Tibial artery (tissue), 4 donors: ENCODE data around the gene ADGRV1.

Experiments used
- DNase-seq, 2 donors: peaks; one replicate each; pipeline ENCODE4 v3.0.0-alpha.2; 2019
- H3K27ac ChIP-seq, 2 donors: fragments of 200-600 bp; sonication (generic) in 1 of 2; 1 replicate in 1 of 2; 2 replicates in 1 of 2; pipeline ENCODE4 v1.5.1; 2018 to 2019; ENCODE audit warnings: mild to moderate bottlenecking in 1 of 2
- H3K27me3 ChIP-seq, 2 donors: fragments of 200-600 bp; sonication (generic) in 1 of 2; one replicate each; pipeline versions ENCODE4 v1.5.1 to v1.6.0; 2016 to 2019
- H3K36me3 ChIP-seq, 3 donors: fragments of 200-600 bp; sonication (generic) in 2 of 3; one replicate each; pipeline ENCODE4 v1.5.1; 2016 to 2019; ENCODE audit warnings: mild to moderate bottlenecking in 2 of 3
- H3K4me1 ChIP-seq, 4 donors: fragments of 200-600 bp; sonication (generic) in 2 of 4; 1 replicate in 3 of 4; 2 replicates in 1 of 4; pipeline ENCODE4 v1.5.1; 2016 to 2019
- H3K4me3 ChIP-seq, 2 donors: fragments of 200-600 bp; sonication (generic) in 1 of 2; 1 replicate in 1 of 2; 2 replicates in 1 of 2; pipeline ENCODE4 v1.5.1; 2018 to 2019; ENCODE audit warnings: mild to moderate bottlenecking in 2 of 2
- H3K9me3 ChIP-seq, 3 donors: fragments of 200-600 bp; sonication (generic) in 1 of 3; one replicate each; pipeline ENCODE4 v1.5.1; 2016 to 2019
- CTCF ChIP-seq, 2 experiments: fragments of 200-600 bp in 1 of 2; fragments of 450-650 bp in 1 of 2; IDR thresholded peaks; one replicate each; pipeline ENCODE4 v1.5.1; 2017 to 2019; ENCODE audit warnings: antibody characterized with exemption in 2 of 2, mild to moderate bottlenecking in 1 of 2, moderate library complexity in 1 of 2
- intact Hi-C: fragments of 100-400 bp; cut with DNase I; formaldehyde crosslinking; loops from one replicate; pipeline ENCODE4 v1.15.0; 2023; ENCODE audit warnings: low total_unique reads

Gene ADGRV1

GRCh38 chr5:91111473-91112238 is 553.1 kb downstream of the ADGRV1 start:
- Histone ChIP-seq H3K4me3 (no peak overlapping the region), H3K36me3 (no peaks in the 10 kb centered on the region), H3K27me3 (no peaks in the 10 kb centered on the region), H3K27ac (peak overlapping the region in 1 of 2 donors; percentile 39), H3K4me1 (peaks cover 0 to 27% (median 11%) of the 10 kb centered on the region in 4 donors), H3K9me3 (no peaks in the 10 kb centered on the region)
- TF ChIP-seq CTCF (IDR thresholded peaks at IDR 0.05): no peak
- intact Hi-C loops: no loop called here
- DNase-seq: no peak

GRCh38 chr5:91114658-91115057 is 556.1 kb downstream of the ADGRV1 start:
- intact Hi-C loops: no loop called here
- Histone ChIP-seq H3K27ac (peak overlapping the region in 1 of 2 donors; percentile 10), H3K27me3 (no peaks in the 10 kb centered on the region), H3K4me1 (peaks cover 0 to 41% (median 17%) of the 10 kb centered on the region in 4 donors), H3K36me3 (no peaks in the 10 kb centered on the region), H3K9me3 (no peaks in the 10 kb centered on the region), H3K4me3 (no peak overlapping the region)
- DNase-seq: no peak
- TF ChIP-seq CTCF (IDR thresholded peaks at IDR 0.05): no peak

- H3K36me3 ChIP-seq: no peaks in the 10 kb centered on the region
- no peak overlapping the region for H3K4me3 ChIP-seq
- no peak for DNase-seq
- TF ChIP-seq CTCF (IDR thresholded peaks at IDR 0.05): no peak
- intact Hi-C loops: no loop called here
- no peaks in the 10 kb centered on the region for H3K9me3 ChIP-seq
- H3K4me1 ChIP-seq: peaks cover 0 to 61% (median 38%) of the 10 kb centered on the region in 4 donors
- H3K27ac ChIP-seq: peak overlapping the region in 1 of 2 donors; percentile 41
- no peaks in the 10 kb centered on the region for H3K27me3 ChIP-seq
These were observed 559.8 kb downstream of the ADGRV1 start for GRCh38 chr5:91118354-91118753.

- peaks cover 0 to 66% (median 42%) of the 10 kb centered on the region in 4 donors for H3K4me1 ChIP-seq
- H3K9me3 ChIP-seq: no peaks in the 10 kb centered on the region
- no peaks in the 10 kb centered on the region for H3K36me3 ChIP-seq
- peak overlapping the region in 1 of 2 donors; percentile 41 for H3K27ac ChIP-seq
- H3K27me3 ChIP-seq: no peaks in the 10 kb centered on the region
- intact Hi-C loops: no loop called here
- no peak overlapping the region for H3K4me3 ChIP-seq
- TF ChIP-seq CTCF (IDR thresholded peaks at IDR 0.05): no peak
- DNase-seq: no peak
These were observed 560.2 kb downstream of the ADGRV1 start for GRCh38 chr5:91118796-91119195.

DNA sequence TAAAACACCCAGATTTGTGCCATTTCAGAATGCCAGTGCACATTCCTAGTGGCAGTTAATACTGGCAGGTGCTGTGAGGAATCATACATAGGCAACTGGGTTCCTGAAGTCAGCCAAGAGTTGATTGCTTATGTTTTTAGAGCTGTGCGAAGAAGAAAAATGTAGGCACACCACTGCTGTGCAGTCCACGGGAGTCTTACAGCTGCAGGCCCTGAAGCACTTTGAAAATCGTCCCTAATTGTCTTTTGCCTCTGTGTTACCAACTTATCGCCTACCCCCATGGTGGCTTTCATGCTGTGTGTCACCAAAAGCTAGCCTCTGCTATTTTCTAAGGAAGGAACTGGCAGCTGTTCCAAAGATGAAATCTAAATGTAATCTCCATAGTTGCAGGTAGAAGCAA is 560.6 kb downstream of the ADGRV1 start:
- intact Hi-C loops: no loop called here
- no peak for TF ChIP-seq CTCF (IDR thresholded peaks at IDR 0.05)

More for the DNA sequence above, 560.6 kb downstream of the ADGRV1 start:
- H3K4me1 ChIP-seq: peaks cover 0 to 66% (median 44%) of the 10 kb centered on the region in 4 donors
- H3K4me3 ChIP-seq: no peak overlapping the region
- H3K36me3 ChIP-seq: no peaks in the 10 kb centered on the region
- H3K9me3 ChIP-seq: no peaks in the 10 kb centered on the region
- no peaks in the 10 kb centered on the region for H3K27me3 ChIP-seq
- DNase-seq: no peak
- peak overlapping the region in 1 of 2 donors; percentile 41 for H3K27ac ChIP-seq
